ENCODE results near the gene GADD45GIP1. TPM values are rescaled to one million over a fixed set of nuclear protein-coding genes. Genes with fewer than 3 reads are reported as not detected.
A peak's percentile ranks its signal among the peaks of the same experiment; 100 is the strongest.

GADD45GIP1 gene
- total RNA-seq, 2 experiments from 2014 or later = 12.1 to 12.8 TPM

- peaks cover 63% of the 10 kb centered on the region for H3K4me1 ChIP-seq (ENCODE audit: insufficient read depth, low read length)
- peak within 1 kb of the TSS; percentile 94 for H3K4me3 ChIP-seq (ENCODE audit: low read length)
- peaks cover 40% of the 10 kb centered on the region for H3K36me3 ChIP-seq (ENCODE audit: insufficient read depth, low read length)
- DNase-seq (peak; percentile 97 to 100 (median 99)), ATAC-seq (ENCODE audit: poor library complexity) (peak; percentile 88)
- intact Hi-C loops (cut with DNase I, micrococcal nuclease) = loop anchor here (2.0 to 10.0 kb wide), 4 partner anchors 47 to 203 kb away; partner anchors contain the start of genes GCDH (in 2 of the 2), GET3 (in 1 of the 2), PRDX2 (in 1 of the 2) and RNASEH2A (in 1 of the 2)
- ChIA-PET CTCF (interaction anchor here (1.4 to 3.3 kb wide), 3 partner anchors 27 to 156 kb away, joined by 4 to 25 read pairs (median 9); no protein-coding TSS in a partner anchor), POLR2A (interaction anchor here (0.7 to 3.3 kb wide), 12 partner anchors 9 to 156 kb away, joined by 3 to 24 read pairs (median 6); partner anchors contain the start of genes GADD45GIP1, GCDH and SYCE2)
- H3K27ac ChIP-seq (ENCODE audit: low read depth in 1 of 2, low read length in 2 of 2) = peak within 1 kb of the TSS; percentile 74 to 80
- no peaks in the 10 kb centered on the region for H3K27me3 ChIP-seq (ENCODE audit: control insufficient read depth in 1 of 2, insufficient read depth in 2 of 2, low read length in 2 of 2)
- Mint-ChIP-seq H3K4me1 (ENCODE audit: low read depth) (peaks cover 55% of the 10 kb centered on the region), H3K27me3 (no peaks in the 10 kb centered on the region), H3K36me3 (ENCODE audit: low read depth) (peaks cover 58% of the 10 kb centered on the region), H3K4me3 (peak within 1 kb of the TSS; percentile 94), H3K27ac (peak within 1 kb of the TSS; percentile 93), H3K9me3 (no peaks in the 10 kb centered on the region)
- peaks cover 0 to 7% of the 10 kb centered on the region in 2 experiments for H3K9me3 ChIP-seq (ENCODE audit: control insufficient read depth in 1 of 2, insufficient read depth in 1 of 2, low read length in 2 of 2)
- no peak for TF ChIP-seq CTCF (IDR thresholded peaks at IDR 0.05)
These were observed 18.9 kb downstream of the GADD45GIP1 start, which contains the start of gene CALR for GRCh38 chr19:12937927-12938778. Gene CALR, plus strand, starts transcription at chr19:12938609. Its CDS starts 71 bp downstream, at chr19:12938680.

- TF ChIP-seq CTCF (IDR thresholded peaks at IDR 0.05) = no peak
- ChIA-PET POLR2A (interaction anchor here (1.0 to 3.3 kb wide), 10 partner anchors 9 to 146 kb away, joined by 3 to 24 read pairs (median 8); partner anchors contain the start of genes GADD45GIP1, GCDH and SYCE2), CTCF (interaction anchor here (1.4 to 3.3 kb wide), 3 partner anchors 28 to 156 kb away, joined by 4 to 25 read pairs (median 9); no protein-coding TSS in a partner anchor)
- H3K4me1 Mint-ChIP-seq (ENCODE audit: low read depth) = peaks cover 63% of the 10 kb centered on the region
- peaks cover 60% of the 10 kb centered on the region for H3K36me3 Mint-ChIP-seq (ENCODE audit: low read depth)
- H3K4me3 Mint-ChIP-seq = peak overlapping the region; percentile 94
- DNase-seq (peak in 2 of 14 experiments; percentile 54 to 57), ATAC-seq (ENCODE audit: poor library complexity) (no peak)
- Histone ChIP-seq H3K27ac (ENCODE audit: low read depth in 1 of 2, low read length in 2 of 2) (peak overlapping the region in 1 of 2 donors; percentile 16), H3K27me3 (ENCODE audit: control insufficient read depth in 1 of 2, insufficient read depth in 2 of 2, low read length in 2 of 2) (no peaks in the 10 kb centered on the region), H3K9me3 (ENCODE audit: control insufficient read depth in 1 of 2, insufficient read depth in 1 of 2, low read length in 2 of 2) (peaks cover 0 to 7% of the 10 kb centered on the region in 2 experiments), H3K4me3 (ENCODE audit: low read length) (peak overlapping the region; percentile 94), H3K36me3 (ENCODE audit: insufficient read depth, low read length) (peaks cover 31% of the 10 kb centered on the region), H3K4me1 (ENCODE audit: insufficient read depth, low read length) (peaks cover 71% of the 10 kb centered on the region)
- no peaks in the 10 kb centered on the region for H3K9me3 Mint-ChIP-seq
- H3K27me3 Mint-ChIP-seq = no peaks in the 10 kb centered on the region
- H3K27ac Mint-ChIP-seq = peak overlapping the region; percentile 93
- intact Hi-C loops (cut with DNase I, micrococcal nuclease) = loop anchor here (10.0 kb wide), 3 partner anchors 133 to 203 kb away; partner anchors contain the start of genes GET3 (in 1 of the 2), PRDX2 (in 1 of the 2), RNASEH2A (in 1 of the 2) and THSD8 (in 1 of the 2)
These were observed 19.7 kb downstream of the GADD45GIP1 start for GRCh38 chr19:12937093-12937926.

Data from CD4-positive, alpha-beta T cell (primary cell).